ENCODE data around the gene LYSMD2. TPM values are rescaled to one million over a fixed set of nuclear protein-coding genes. Genes with fewer than 3 reads are reported as not detected.

The LYSMD2 gene
- total RNA-seq, 1 experiment from 2014 or later, result 6.0 TPM

GRCh38 chr15:51681303-51681963 is 56.0 kb downstream of the LYSMD2 start, which contains the start of gene SCG3:
TSS of gene SCG3 (plus strand) at chr15:51681503. CDS start at chr15:51681756, 253 bp downstream.
- no peaks in the 10 kb centered on the region for H3K4me1 ChIP-seq (ENCODE audit: insufficient read depth, low read length)
- H3K36me3 ChIP-seq (ENCODE audit: low read depth, low read length), result no peaks in the 10 kb centered on the region
- H3K4me2 ChIP-seq (ENCODE audit: low read length), result no peak within 1 kb of the TSS
- H4K20me1 ChIP-seq (ENCODE audit: low read length), result no peaks in the 10 kb centered on the region
- DNase-seq (peak; percentile 55), ATAC-seq (peak; percentile 50)
- no peak within 1 kb of the TSS for H3K27ac ChIP-seq (ENCODE audit: low read length)
- H3K9me2 ChIP-seq (replicated peaks; ENCODE audit: low read length), result no peaks in the 10 kb centered on the region
- BruUV-seq (replicated peaks), result no TSS peak
- ChIA-PET POLR2A (ENCODE audit: unreplicated experiment) (no interaction called here), CTCF (no interaction called here)
- intact Hi-C loops (cut with micrococcal nuclease), result no loop called here
- no peak within 1 kb of the TSS for H3K9ac ChIP-seq (ENCODE audit: low read length)
- peaks cover 22% of the 10 kb centered on the region for H3K27me3 ChIP-seq (ENCODE audit: low read length)
- H2AFZ ChIP-seq (ENCODE audit: low read length), result peak within 1 kb of the TSS; percentile 16; the same call in 1 of the 2 replicates
- no peaks in the 10 kb centered on the region for H3K9me3 ChIP-seq (ENCODE audit: low read length)
- H3K79me2 ChIP-seq (ENCODE audit: low read length), result no peaks in the 10 kb centered on the region
- no peak for TF ChIP-seq EZH2 (IDR thresholded peaks at IDR 0.05; ENCODE audit: low read length, unreplicated experiment)
- TF ChIP-seq, protein P1, sequence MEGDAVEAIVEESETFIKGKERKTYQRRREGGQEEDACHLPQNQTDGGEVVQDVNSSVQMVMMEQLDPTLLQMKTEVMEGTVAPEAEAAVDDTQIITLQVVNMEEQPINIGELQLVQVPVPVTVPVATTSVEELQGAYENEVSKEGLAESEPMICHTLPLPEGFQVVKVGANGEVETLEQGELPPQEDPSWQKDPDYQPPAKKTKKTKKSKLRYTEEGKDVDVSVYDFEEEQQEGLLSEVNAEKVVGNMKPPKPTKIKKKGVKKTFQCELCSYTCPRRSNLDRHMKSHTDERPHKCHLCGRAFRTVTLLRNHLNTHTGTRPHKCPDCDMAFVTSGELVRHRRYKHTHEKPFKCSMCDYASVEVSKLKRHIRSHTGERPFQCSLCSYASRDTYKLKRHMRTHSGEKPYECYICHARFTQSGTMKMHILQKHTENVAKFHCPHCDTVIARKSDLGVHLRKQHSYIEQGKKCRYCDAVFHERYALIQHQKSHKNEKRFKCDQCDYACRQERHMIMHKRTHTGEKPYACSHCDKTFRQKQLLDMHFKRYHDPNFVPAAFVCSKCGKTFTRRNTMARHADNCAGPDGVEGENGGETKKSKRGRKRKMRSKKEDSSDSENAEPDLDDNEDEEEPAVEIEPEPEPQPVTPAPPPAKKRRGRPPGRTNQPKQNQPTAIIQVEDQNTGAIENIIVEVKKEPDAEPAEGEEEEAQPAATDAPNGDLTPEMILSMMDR (conservative IDR thresholded peaks at IDR 0.05; ENCODE audit: low read depth, low read length), result no peak
- TF ChIP-seq EZH2phosphoT487 (IDR thresholded peaks at IDR 0.05; ENCODE audit: borderline replicate concordance, low read length), result no peak
- H3K4me3 ChIP-seq (ENCODE audit: low read length), result no peak within 1 kb of the TSS
- H3F3A ChIP-seq (ENCODE audit: low read length, unreplicated experiment), result no peaks in the 10 kb centered on the region

DNA sequence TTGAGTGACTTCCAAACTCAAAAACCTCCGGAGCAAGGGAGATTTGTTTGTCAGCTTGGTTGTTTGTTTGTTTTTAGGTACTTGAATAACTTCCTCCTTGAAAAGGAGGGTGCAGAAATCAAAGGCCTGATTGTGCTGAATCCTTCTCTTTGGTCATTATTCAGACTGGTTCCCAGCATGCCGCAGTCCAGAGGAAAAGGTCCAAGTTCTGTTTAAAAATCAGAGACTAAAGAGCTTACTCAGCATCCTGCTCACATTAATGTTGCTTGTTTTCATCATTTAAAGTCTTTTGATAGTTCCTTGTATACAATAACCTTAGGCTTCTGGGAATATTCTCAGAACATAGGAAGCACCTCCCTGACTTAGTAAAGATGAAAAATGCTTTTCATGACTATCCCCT is 57.1 kb downstream of the LYSMD2 start:
- no peaks in the 10 kb centered on the region for H3K4me1 ChIP-seq (ENCODE audit: insufficient read depth, low read length)
- ChIA-PET POLR2A (ENCODE audit: unreplicated experiment) (no interaction called here), CTCF (no interaction called here)
- no peaks in the 10 kb centered on the region for H3F3A ChIP-seq (ENCODE audit: low read length, unreplicated experiment)
- no peak overlapping the region for H3K4me2 ChIP-seq (ENCODE audit: low read length)
- no peaks in the 10 kb centered on the region for H3K36me3 ChIP-seq (ENCODE audit: low read depth, low read length)
- H3K4me3 ChIP-seq (ENCODE audit: low read length), result no peak overlapping the region
- no peaks in the 10 kb centered on the region for H3K9me3 ChIP-seq (ENCODE audit: low read length)
- no peak for DNase-seq
- intact Hi-C loops (cut with micrococcal nuclease), result no loop called here
- no peak overlapping the region for H3K9ac ChIP-seq (ENCODE audit: low read length)
- H3K27ac ChIP-seq (ENCODE audit: low read length), result no peak overlapping the region
- H4K20me1 ChIP-seq (ENCODE audit: low read length), result no peaks in the 10 kb centered on the region
- no TSS peak for BruUV-seq (replicated peaks)
- TF ChIP-seq, protein P1 (conservative IDR thresholded peaks at IDR 0.05; ENCODE audit: low read depth, low read length), result no peak
- TF ChIP-seq EZH2 (IDR thresholded peaks at IDR 0.05; ENCODE audit: low read length, unreplicated experiment) (no peak), EZH2phosphoT487 (IDR thresholded peaks at IDR 0.05; ENCODE audit: borderline replicate concordance, low read length) (no peak)
- ATAC-seq, result no peak
- no peaks in the 10 kb centered on the region for H3K9me2 ChIP-seq (replicated peaks; ENCODE audit: low read length)
- no peak overlapping the region for H2AFZ ChIP-seq (ENCODE audit: low read length)
- no peaks in the 10 kb centered on the region for H3K79me2 ChIP-seq (ENCODE audit: low read length)
- H3K27me3 ChIP-seq (ENCODE audit: low read length), result peaks cover 17% of the 10 kb centered on the region; the same call in 1 of the 2 replicates

DNA sequence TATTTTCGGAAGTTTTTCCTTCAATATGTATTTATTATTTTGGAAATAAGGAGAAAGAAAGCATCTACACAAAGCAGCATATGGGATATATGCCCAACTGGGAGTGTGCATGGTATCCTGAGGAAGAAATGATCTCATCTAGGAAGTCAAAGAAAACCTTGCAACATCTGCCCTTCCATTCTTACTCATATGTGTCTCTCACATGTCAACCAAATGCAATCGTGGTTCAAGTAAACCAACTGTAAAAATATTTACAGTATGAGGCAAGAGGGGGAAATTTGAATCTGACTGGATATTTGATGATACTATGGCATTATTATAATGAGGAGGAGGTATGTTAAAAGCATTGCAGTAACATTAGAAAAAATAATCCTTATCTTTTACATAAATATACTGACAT is 59.4 kb downstream of the LYSMD2 start:
- no peak for ATAC-seq
- Histone ChIP-seq H3K9ac (ENCODE audit: low read length) (no peak overlapping the region), H3K4me3 (ENCODE audit: low read length) (no peak overlapping the region), H4K20me1 (ENCODE audit: low read length) (no peaks in the 10 kb centered on the region), H3K4me1 (ENCODE audit: insufficient read depth, low read length) (no peaks in the 10 kb centered on the region), H3K9me2 (replicated peaks; ENCODE audit: low read length) (no peaks in the 10 kb centered on the region), H2AFZ (ENCODE audit: low read length) (no peak overlapping the region), H3K4me2 (ENCODE audit: low read length) (no peak overlapping the region), H3K27ac (ENCODE audit: low read length) (no peak overlapping the region), H3F3A (ENCODE audit: low read length, unreplicated experiment) (no peaks in the 10 kb centered on the region), H3K79me2 (ENCODE audit: low read length) (no peaks in the 10 kb centered on the region), H3K9me3 (ENCODE audit: low read length) (no peaks in the 10 kb centered on the region), H3K36me3 (ENCODE audit: low read depth, low read length) (no peaks in the 10 kb centered on the region), H3K27me3 (ENCODE audit: low read length) (0 out of 2 replicates have a peak, but pooled peaks cover 8% of the 10 kb centered on the region)
- DNase-seq, result peak; percentile 15
- no TSS peak for BruUV-seq (replicated peaks)
- intact Hi-C loops (cut with micrococcal nuclease), result no loop called here
- ChIA-PET POLR2A (ENCODE audit: unreplicated experiment) (no interaction called here), CTCF (no interaction called here)
- no peak for TF ChIP-seq EZH2phosphoT487 (IDR thresholded peaks at IDR 0.05; ENCODE audit: borderline replicate concordance, low read length)
- TF ChIP-seq, protein P1 (conservative IDR thresholded peaks at IDR 0.05; ENCODE audit: low read depth, low read length), result no peak
